ENCODE measurements around the gene GTF2E1. TPM values are rescaled to one million over a fixed set of nuclear protein-coding genes. Genes with fewer than 3 reads are reported as not detected.

Gene GTF2E1
- total RNA-seq, 2 donors from 2014 or later = 11.9 to 14.5 TPM

DNA sequence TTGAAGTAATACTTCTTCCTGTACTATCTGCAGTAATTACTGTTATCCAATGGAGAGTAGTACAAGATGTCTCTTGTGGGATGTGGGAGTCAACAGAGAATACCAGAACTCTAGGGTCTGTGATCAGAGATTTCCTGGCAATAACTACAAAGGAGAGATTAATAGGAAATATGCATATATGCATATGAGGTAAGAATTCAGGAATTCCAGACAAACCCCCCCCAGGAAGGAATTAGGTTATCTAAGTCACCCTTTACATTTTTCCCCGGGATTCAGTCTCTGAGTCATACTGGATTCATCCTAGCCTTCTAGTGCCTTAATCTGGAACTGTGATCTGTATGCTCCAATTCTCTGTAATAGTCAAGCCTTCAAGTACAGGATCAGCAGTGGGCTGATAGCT lies 49.4 kb downstream of the GTF2E1 start:
- no peak for DNase-seq
- no peak for ATAC-seq
- intact Hi-C loops (cut with DNase I, micrococcal nuclease) = loop anchor here in 1 of 2 donors (10.0 kb wide), 1 partner anchor 227 kb away; no protein-coding TSS in a partner anchor

DNA sequence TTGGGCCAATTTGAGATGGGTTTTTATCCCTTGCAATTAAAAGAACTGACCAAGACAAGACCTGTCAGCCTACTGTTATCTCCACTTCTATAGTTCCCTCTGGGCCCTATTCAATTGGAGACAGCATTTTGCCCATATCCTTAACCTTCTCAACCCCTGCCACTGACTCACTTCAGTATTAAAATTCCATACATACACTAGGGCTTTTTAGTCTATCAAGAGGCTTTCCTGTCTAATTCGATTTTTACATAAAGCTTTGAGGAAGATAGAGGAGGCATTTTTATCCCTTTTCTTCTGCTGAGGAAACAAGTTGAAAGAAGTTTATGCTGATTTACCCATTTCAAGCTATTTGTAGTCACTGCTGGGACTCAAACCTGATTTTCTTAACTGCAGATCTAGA lies 51.1 kb downstream of the GTF2E1 start:
- ATAC-seq (no peak), DNase-seq (no peak)
- intact Hi-C loops (cut with DNase I, micrococcal nuclease) = loop anchor here in 1 of 2 donors (10.0 kb wide), 1 partner anchor 229 kb away; no protein-coding TSS in a partner anchor

DNA sequence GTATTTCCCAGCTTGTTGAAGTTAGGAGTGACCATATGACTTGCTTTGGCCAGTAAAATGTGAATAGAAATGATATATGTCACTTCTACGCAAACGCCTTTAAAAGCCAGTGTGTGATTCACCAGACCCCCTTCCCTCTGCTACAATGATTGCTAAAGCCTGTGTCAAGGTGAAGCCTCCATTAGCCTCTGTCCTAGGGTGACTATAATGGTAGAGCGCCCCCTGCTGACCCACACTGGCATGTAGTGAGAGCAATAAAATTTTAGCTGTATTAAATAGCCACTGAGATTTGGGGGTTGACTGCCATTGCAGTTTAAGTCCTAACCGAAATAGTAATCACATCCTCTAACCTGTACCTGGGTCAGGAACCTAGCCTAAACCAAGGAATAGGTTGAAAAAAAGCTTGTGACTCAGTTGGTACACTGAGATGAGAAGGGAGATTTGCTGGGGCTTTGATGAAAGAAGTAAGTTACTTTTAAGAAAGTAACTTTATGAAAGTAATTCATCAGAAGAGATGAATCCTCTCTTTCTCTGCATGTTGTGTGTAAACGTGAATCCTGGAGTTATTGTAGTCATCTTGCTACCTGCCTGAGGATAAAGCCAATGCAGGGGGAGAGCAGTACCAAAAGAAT lies 52.6 kb downstream of the GTF2E1 start:
- ATAC-seq = no peak
- DNase-seq = peak; percentile 57 to 85
- intact Hi-C loops (cut with DNase I, micrococcal nuclease) = loop anchor here (5.0 to 10.0 kb wide), 2 partner anchors 230 to 233 kb away; no protein-coding TSS in a partner anchor

DNA sequence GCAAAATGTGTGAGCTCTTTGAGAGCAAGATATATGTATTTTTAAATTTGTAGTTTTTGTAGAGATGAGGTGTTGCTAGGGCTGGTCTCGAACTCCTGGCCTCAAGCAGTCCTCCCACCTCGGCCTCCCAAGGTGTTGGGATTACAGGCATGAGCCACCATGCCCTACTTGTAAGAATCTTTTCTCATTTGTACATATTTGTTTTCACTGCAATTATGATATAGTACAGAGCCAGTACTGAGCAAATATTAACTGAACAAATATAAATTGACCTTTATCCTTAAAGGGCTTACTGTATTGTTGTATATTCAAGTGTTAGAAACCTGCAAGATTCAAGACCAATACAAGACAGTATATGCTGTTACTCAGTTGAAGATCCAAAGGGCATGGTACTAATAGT lies 53.4 kb downstream of the GTF2E1 start:
- ATAC-seq (peak; percentile 78), DNase-seq (peak in 1 of 2 donors; percentile 16)
- intact Hi-C loops (cut with DNase I, micrococcal nuclease) = loop anchor here (5.0 to 10.0 kb wide), 2 partner anchors 231 to 234 kb away; no protein-coding TSS in a partner anchor

DNA sequence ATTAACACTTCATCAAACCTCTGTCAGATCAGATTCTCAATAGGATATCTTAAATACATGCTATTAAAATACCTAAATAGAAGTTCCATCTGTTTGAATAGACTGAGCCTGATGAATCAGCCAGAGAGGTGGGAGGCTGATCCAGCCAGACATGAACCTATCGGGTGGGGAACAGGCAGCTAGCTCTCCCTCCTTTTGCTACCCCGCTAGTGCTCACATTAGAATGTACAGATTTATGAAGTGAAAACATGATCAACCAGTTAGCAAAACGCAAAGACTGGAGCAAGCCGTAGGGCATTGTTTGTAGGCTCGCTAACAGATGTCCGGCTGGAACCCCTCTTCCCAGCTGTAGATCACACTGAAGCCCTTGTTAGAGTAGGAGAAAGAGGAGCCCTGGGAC lies 54.4 kb downstream of the GTF2E1 start:
- intact Hi-C loops (cut with DNase I, micrococcal nuclease) = loop anchor here (5.0 to 10.0 kb wide), 2 partner anchors 232 to 235 kb away; no protein-coding TSS in a partner anchor
- no peak for ATAC-seq

DNA sequence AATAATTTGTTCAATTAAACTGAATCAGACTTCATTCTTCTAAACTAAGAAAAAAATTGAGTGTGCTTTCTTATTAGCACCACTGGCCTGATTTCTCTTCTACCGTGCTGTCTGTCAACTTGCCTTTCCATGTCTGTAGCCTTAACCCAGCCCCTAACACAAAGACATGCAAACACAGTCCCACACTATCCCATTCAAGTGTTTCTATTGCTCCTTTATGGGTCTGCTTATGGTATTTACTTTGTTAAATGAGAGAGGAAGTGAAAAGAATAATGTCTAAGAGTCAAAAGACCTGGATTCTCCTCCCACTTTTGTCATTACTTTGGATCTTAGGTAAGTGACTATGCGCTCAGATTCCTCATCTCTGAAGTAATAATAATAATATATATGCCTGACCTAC lies 55.3 kb downstream of the GTF2E1 start:
- peak; percentile 86 for ATAC-seq
- intact Hi-C loops (cut with DNase I, micrococcal nuclease) = loop anchor here (5.0 to 10.0 kb wide), 2 partner anchors 233 to 236 kb away; no protein-coding TSS in a partner anchor
- no peak for DNase-seq

More for the DNA sequence above, 54.4 kb downstream of the GTF2E1 start:
- no peak for DNase-seq

DNA sequence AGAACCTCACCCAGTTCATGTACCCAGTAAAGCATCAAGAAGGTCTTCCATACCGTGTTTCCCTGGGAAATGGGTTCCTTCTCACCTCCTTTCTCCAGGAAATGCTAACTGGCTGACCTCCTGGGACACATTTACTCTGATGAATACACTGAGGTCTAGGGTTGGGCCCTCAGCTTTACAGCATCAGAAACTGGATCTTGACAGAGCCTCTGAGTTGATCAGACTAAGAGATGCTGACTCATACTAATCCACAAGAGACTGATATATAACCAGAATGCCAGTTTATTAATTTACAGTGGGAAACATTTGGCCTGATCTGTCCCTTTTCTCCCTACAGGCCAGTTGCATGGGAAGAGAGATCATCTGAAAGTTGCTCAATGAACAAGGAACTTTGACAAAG lies 55.8 kb downstream of the GTF2E1 start:
- intact Hi-C loops (cut with DNase I, micrococcal nuclease) = loop anchor here (5.0 to 10.0 kb wide), 2 partner anchors 234 to 236 kb away; no protein-coding TSS in a partner anchor
- ATAC-seq (peak; percentile 62), DNase-seq (peak in 1 of 2 donors; percentile 27)

DNA sequence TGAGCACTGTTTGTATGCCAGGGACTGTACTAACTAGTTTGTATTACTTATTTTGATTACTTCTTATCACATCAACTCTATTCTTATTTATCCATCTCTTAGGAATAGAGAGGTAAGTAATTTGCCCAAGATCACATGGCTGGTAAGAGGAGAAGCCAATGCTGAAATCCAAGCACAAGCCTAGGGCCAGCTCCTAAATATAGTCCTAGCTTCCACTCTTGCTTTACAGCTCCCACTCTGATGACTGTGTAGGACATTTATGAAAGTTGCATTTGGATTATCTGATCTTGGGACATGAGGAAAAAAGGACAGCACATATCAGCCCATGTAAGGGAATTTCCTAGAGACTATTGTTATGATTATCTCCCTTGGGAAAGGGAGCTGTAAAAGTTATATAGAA lies 58.1 kb downstream of the GTF2E1 start:
- DNase-seq (no peak), ATAC-seq (no peak)
- intact Hi-C loops (cut with DNase I, micrococcal nuclease) = no loop called here

DNA sequence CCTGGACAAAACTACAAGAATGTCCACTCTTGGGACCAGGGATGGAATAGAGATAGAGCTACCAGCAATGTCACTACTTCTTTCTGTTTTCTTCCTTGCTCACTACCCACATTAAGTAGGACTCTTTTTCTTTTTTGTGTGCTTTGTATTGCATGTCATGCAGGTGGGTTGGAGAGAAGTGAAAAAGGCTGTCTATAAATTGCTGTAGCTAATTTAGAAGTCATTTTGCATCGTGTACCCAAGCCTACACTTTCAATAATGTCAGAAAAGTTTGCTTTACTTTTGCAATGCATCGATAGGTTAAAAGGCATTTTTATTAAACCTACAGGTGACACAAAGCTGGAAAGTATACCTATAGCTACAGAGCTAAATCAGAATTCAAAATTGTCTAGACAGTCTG lies 58.9 kb downstream of the GTF2E1 start:
- intact Hi-C loops (cut with DNase I, micrococcal nuclease) = no loop called here
- DNase-seq (no peak), ATAC-seq (no peak)

DNA sequence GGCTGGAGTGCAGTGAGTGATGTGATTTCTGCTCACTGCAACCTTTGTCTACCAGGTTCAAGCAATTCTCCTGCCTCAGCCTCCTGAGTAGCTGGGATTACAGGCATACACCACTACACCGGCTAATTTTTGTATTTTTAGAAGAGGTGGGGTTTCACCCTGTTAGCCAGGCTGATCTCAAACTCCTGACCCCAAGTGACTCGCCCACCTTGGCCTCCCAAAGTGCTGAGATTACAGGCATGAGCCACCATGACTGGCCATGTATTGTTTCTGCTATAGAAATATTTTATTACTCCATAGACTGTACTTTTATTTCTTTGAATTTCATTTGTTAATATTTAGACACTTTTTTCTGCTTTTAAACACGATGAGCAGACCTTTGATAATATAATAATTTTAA lies 60.4 kb downstream of the GTF2E1 start:
- intact Hi-C loops (cut with DNase I, micrococcal nuclease) = no loop called here
- DNase-seq (no peak), ATAC-seq (no peak)

DNA sequence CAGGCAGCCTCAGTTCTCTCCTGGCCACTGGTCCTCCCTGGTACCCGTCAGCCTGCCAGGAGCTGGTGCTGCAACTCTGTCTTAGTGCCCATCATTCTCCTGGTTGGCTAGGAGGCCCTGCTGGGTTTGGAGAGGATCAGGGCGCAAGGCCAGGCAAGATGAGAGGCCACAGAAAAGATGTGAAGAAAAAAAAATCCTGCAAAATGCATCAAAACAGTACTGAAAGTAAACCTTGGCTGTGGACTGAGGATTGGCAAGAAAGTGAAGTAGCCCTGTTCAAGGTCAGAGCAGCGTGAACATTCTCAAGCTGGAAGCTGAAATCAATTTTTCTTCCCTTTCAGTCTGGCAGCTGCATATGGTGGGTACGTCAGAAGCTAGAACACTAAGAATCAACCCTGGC lies 74.2 kb downstream of the GTF2E1 start:
- DNase-seq (no peak), ATAC-seq (no peak)
- intact Hi-C loops (cut with DNase I, micrococcal nuclease) = no loop called here

DNA sequence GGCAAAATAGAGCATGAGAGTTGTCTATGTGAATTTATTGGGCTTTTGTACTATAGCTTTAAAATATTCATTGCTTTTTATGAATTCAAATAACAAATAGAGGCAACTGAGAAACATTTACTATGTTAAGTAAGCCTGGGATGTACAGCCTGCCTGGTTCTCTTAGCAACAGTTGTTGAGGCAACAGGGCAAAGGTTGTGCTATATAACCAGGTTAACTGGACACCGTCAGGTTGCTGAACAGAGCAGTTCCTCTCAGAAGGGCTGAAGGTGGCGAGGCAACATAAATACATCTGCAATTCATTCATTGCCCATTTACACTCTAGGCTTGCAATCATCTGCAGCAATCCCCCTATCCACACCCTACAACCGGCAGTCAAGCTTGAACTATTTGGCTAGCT lies 78.2 kb downstream of the GTF2E1 start:
- intact Hi-C loops (cut with DNase I, micrococcal nuclease) = no loop called here
- DNase-seq (peak; percentile 32 to 57), ATAC-seq (peak; percentile 100)

DNA sequence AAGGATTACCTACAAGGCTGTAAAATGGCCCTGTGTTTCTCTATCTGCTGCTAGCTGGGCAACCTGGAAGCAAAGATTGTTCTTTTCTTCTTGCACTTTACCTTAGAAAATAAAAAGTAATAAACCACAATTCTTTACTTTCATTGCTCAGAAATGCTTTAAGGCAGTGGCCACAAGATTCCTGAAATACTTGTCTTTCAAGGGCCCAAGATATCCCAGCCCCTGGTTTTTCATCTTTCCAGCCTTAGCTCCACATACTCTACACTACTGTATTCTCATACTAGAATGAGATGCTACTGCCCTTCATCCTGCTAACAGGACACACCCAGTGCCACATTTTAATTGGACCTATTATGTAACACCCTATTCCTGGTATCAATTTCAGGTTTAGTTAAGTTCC lies 78.9 kb downstream of the GTF2E1 start:
- ATAC-seq = no peak
- intact Hi-C loops (cut with DNase I, micrococcal nuclease) = no loop called here
- DNase-seq = no peak

DNA sequence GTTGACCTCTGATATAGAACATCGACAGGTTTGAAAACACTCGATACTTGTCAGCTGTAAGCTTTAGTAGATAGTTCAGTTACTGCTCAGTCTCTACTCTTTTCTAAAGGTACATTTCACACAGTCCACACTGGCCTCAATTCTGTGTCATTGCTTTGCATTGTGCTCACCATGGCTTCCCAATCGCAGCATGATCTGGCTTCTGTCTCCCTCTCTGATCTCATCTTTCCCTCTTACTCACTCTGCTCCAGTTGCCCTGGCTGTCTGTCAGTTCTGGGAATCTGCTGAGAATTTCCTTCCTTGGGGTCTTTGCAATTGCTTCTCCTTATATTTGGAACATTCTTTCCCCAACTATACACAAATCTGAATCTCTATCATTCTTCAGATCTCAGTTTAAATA lies 80.6 kb downstream of the GTF2E1 start:
- intact Hi-C loops (cut with DNase I, micrococcal nuclease) = no loop called here
- DNase-seq (no peak), ATAC-seq (no peak)

DNA sequence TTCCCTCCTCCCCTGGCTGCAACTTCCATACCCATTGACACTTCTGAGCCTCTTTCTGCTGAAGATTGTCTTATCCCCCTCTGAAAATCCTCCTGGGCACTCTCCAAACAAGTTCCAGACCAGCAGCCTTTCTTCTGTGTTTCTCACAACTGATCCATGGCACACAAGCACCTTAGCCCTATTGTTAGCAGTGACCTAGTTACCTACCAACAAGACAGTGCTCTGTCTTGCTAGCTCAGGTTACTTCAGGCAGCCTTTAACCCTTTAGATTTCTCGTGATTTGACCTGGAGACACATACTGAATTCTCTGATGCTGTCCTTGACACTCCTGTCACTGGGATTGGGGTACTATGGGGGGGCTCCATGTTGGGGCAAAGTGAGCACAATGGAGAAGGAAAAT lies 82.1 kb downstream of the GTF2E1 start:
- DNase-seq (no peak), ATAC-seq (no peak)
- intact Hi-C loops (cut with DNase I, micrococcal nuclease) = no loop called here

DNA sequence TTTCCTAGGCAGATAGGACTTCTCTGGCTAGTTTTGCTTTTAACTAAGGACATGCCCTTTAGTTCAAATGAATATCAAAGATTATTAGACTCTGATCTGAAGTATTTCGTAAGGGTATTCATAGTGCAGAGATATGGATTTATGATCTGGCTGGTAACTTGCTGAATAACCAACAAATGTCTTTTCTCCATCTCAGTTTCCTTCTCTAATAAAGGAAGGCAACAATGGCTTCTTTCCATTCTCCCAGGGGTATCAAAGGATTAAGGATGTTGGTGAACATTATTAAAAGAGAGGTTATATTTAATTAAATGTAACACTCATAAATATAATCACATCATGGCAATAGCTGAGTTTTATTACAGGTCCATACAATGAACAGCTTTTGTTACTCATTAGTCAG lies 86.3 kb downstream of the GTF2E1 start:
- intact Hi-C loops (cut with DNase I, micrococcal nuclease) = no loop called here
- DNase-seq (no peak), ATAC-seq (no peak)

DNA sequence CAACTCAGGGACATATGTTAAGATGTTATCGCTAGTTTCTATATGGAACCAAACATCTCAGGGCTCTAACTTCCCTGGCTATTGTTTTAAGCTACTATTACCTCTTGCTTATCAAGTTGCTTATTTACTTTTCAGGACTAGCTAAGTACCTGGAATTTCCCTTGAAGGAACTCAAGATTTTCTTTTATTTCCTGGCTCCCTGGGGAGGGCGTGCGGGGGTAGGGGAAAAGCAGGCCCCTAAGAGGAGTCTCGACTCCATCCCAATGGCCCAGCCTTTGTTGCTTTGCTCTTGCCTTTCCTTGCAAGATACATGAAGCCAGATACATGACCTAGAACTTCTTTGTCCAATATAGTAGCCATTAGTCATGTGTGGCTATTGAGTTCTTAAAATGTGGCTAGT lies 88.5 kb downstream of the GTF2E1 start:
- ATAC-seq (no peak), DNase-seq (no peak)
- intact Hi-C loops (cut with DNase I, micrococcal nuclease) = no loop called here
